ENCODE results near the gene LEFTY1.

DNA sequence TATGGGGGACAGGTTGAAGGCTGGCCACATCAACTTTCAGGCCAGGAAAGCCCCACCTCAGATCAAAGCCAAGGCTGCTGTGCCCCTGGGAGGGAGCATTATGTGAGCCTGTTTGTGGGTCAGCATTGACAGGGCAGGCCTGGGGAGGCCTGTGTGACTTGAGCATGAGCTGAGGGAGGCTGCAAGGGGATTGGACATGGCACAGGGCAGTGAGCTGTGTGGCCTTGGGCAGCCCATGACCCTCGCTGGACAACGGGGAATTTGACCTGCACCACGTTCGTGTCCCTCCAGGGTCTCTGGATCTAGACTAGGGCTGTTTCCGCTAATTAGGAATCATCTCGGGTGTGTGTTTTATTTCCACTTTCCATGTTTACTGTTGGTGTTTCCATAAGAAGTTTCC lies 17.5 kb upstream of the LEFTY1 start:
- TF ChIP-seq EZH2 (IDR thresholded peaks at IDR 0.05; ENCODE audit: borderline replicate concordance, low read length) = no peak
- TF ChIP-seq, protein P1, sequence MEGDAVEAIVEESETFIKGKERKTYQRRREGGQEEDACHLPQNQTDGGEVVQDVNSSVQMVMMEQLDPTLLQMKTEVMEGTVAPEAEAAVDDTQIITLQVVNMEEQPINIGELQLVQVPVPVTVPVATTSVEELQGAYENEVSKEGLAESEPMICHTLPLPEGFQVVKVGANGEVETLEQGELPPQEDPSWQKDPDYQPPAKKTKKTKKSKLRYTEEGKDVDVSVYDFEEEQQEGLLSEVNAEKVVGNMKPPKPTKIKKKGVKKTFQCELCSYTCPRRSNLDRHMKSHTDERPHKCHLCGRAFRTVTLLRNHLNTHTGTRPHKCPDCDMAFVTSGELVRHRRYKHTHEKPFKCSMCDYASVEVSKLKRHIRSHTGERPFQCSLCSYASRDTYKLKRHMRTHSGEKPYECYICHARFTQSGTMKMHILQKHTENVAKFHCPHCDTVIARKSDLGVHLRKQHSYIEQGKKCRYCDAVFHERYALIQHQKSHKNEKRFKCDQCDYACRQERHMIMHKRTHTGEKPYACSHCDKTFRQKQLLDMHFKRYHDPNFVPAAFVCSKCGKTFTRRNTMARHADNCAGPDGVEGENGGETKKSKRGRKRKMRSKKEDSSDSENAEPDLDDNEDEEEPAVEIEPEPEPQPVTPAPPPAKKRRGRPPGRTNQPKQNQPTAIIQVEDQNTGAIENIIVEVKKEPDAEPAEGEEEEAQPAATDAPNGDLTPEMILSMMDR (conservative IDR thresholded peaks at IDR 0.05 in 1 of 2, IDR thresholded peaks at IDR 0.05 in 1 of 2; ENCODE audit: extremely low read depth in 1 of 2, insufficient read depth in 1 of 2, low read depth in 1 of 2, low read length in 2 of 2) = no peak

Data from mammary epithelial cell (primary cell).